GM21390 (cell line): ENCODE results near the gene TBK1.
"Not testable (repeated sequence)": the region's sequence is repeated elsewhere in the genome, so short reads cannot be mapped to it uniquely, and the experiment has no call there.

ENCODE experiments used
- ATAC-seq: cut with Tn5 transposase; IDR thresholded peaks from one replicate; pipeline ENCODE4 v1.9.1; 2021; ENCODE audit not compliant: unreplicated experiment

The TBK1 gene

GRCh38 chr12:64494998-64495729 lies 43.2 kb downstream of the TBK1 start:
- no peak for ATAC-seq

GRCh38 chr12:64496839-64497400 lies 45.0 kb downstream of the TBK1 start:
- no peak for ATAC-seq

- ATAC-seq, result no peak
Measured at GRCh38 chr12:64497484-64497883, 45.6 kb downstream of the TBK1 start.

- no peak for ATAC-seq
Measured at GRCh38 chr12:64497903-64498302, 46.0 kb downstream of the TBK1 start.

- ATAC-seq, result no peak
Measured at GRCh38 chr12:64500394-64500793, 48.5 kb downstream of the TBK1 start.

GRCh38 chr12:64501486-64501885 lies 49.6 kb downstream of the TBK1 start:
- ATAC-seq, result no peak

- no peak for ATAC-seq
Measured at GRCh38 chr12:64506955-64507354, 55.0 kb downstream of the TBK1 start.

- no peak for ATAC-seq
Measured at GRCh38 chr12:64510667-64511066, 58.7 kb downstream of the TBK1 start.

- no peak for ATAC-seq
Measured at GRCh38 chr12:64518396-64518795, 66.5 kb downstream of the TBK1 start.

- no peak for ATAC-seq
Measured at GRCh38 chr12:64521833-64522232, 69.9 kb downstream of the TBK1 start.

GRCh38 chr12:64522316-64522715 lies 70.4 kb downstream of the TBK1 start:
- no peak for ATAC-seq

GRCh38 chr12:64522807-64523206 lies 70.9 kb downstream of the TBK1 start:
- ATAC-seq, result no peak

GRCh38 chr12:64523565-64524444 lies 71.9 kb downstream of the TBK1 start:
- not testable (repeated sequence) for ATAC-seq

- ATAC-seq, result no peak
Measured at GRCh38 chr12:64525461-64526160, 73.7 kb downstream of the TBK1 start.

GRCh38 chr12:64526859-64527258 lies 74.9 kb downstream of the TBK1 start:
- ATAC-seq, result no peak

- no peak for ATAC-seq
Measured at GRCh38 chr12:64528616-64529015, 76.7 kb downstream of the TBK1 start.

- no peak for ATAC-seq
Measured at GRCh38 chr12:64530566-64530965, 78.6 kb downstream of the TBK1 start.

GRCh38 chr12:64531665-64532334 lies 79.9 kb downstream of the TBK1 start:
- ATAC-seq, result no peak

GRCh38 chr12:64532734-64533351 lies 80.9 kb downstream of the TBK1 start:
- ATAC-seq, result no peak

- no peak for ATAC-seq
Measured at GRCh38 chr12:64534672-64535199, 82.8 kb downstream of the TBK1 start.
